ENCODE results near the gene SCARF2. TPM values are rescaled to one million over a fixed set of nuclear protein-coding genes. Genes with fewer than 3 reads are reported as not detected.

Gene SCARF2
- total and polyA plus RNA-seq, 9 donors, result 8.9 to 22.9 (median 19.7) TPM

GRCh38 chr22:20401376-20402014 is 36.1 kb downstream of the SCARF2 start:
- no peak for DNase-seq
- H3K36me3 ChIP-seq (ENCODE audit: control insufficient read depth, insufficient read depth, low read length), result peaks cover 49% of the 10 kb centered on the region
- no peak overlapping the region for H3K4me3 ChIP-seq (ENCODE audit: low read length)
- H3K27me3 ChIP-seq (ENCODE audit: control insufficient read depth, insufficient read depth, low read length), result no peaks in the 10 kb centered on the region
- no peaks in the 10 kb centered on the region for H3K9me3 ChIP-seq (replicated peaks; ENCODE audit: control insufficient read depth, low read depth, low read length)
- no peak overlapping the region for H3K27ac ChIP-seq (ENCODE audit: low read length)
- 89% methylated on average over 10 of the region's 13 CpGs for WGBS (ENCODE audit: insufficient coverage)
- H3K4me1 ChIP-seq (ENCODE audit: control insufficient read depth, insufficient read depth, low read length), result no peaks in the 10 kb centered on the region

GRCh38 chr22:20400606-20401375 is 36.8 kb downstream of the SCARF2 start:
- Histone ChIP-seq H3K9me3 (replicated peaks; ENCODE audit: control insufficient read depth, low read depth, low read length) (no peaks in the 10 kb centered on the region), H3K4me3 (ENCODE audit: low read length) (no peak overlapping the region), H3K36me3 (ENCODE audit: control insufficient read depth, insufficient read depth, low read length) (peaks cover 42% of the 10 kb centered on the region), H3K4me1 (ENCODE audit: control insufficient read depth, insufficient read depth, low read length) (peaks cover under 1% of the 10 kb centered on the region), H3K27ac (ENCODE audit: low read length) (no peak overlapping the region), H3K27me3 (ENCODE audit: control insufficient read depth, insufficient read depth, low read length) (no peaks in the 10 kb centered on the region)
- 83% methylated on average over 11 of the region's 15 CpGs for WGBS (ENCODE audit: insufficient coverage)
- DNase-seq, result no peak

GRCh38 chr22:20399866-20400605 is 37.6 kb downstream of the SCARF2 start:
- WGBS (ENCODE audit: insufficient coverage), result no CpG with 5 or more reads among the region's 4 CpGs
- Histone ChIP-seq H3K4me1 (ENCODE audit: control insufficient read depth, insufficient read depth, low read length) (peaks cover 8% of the 10 kb centered on the region), H3K9me3 (replicated peaks; ENCODE audit: control insufficient read depth, low read depth, low read length) (no peaks in the 10 kb centered on the region), H3K27me3 (ENCODE audit: control insufficient read depth, insufficient read depth, low read length) (no peaks in the 10 kb centered on the region), H3K36me3 (ENCODE audit: control insufficient read depth, insufficient read depth, low read length) (peaks cover 40% of the 10 kb centered on the region), H3K4me3 (ENCODE audit: low read length) (no peak overlapping the region), H3K27ac (ENCODE audit: low read length) (no peak overlapping the region)
- no peak for DNase-seq

- Histone ChIP-seq H3K27ac (ENCODE audit: low read length) (no peak overlapping the region), H3K9me3 (replicated peaks; ENCODE audit: control insufficient read depth, low read depth, low read length) (no peaks in the 10 kb centered on the region), H3K36me3 (ENCODE audit: control insufficient read depth, insufficient read depth, low read length) (peaks cover 34% of the 10 kb centered on the region), H3K4me1 (ENCODE audit: control insufficient read depth, insufficient read depth, low read length) (peaks cover 18% of the 10 kb centered on the region), H3K27me3 (ENCODE audit: control insufficient read depth, insufficient read depth, low read length) (no peaks in the 10 kb centered on the region), H3K4me3 (ENCODE audit: low read length) (no peak overlapping the region)
- WGBS (ENCODE audit: insufficient coverage), result no CpG with 5 or more reads among the region's 5 CpGs
- DNase-seq, result no peak
Measured at GRCh38 chr22:20398420-20398819, 39.2 kb downstream of the SCARF2 start.

GRCh38 chr22:20397498-20397897 is 40.1 kb downstream of the SCARF2 start:
- no peak overlapping the region for H3K4me3 ChIP-seq (ENCODE audit: low read length)

GRCh38 chr22:20396639-20397038 is 41.0 kb downstream of the SCARF2 start:
- Histone ChIP-seq H3K36me3 (ENCODE audit: control insufficient read depth, insufficient read depth, low read length) (peaks cover 20% of the 10 kb centered on the region), H3K27me3 (ENCODE audit: control insufficient read depth, insufficient read depth, low read length) (no peaks in the 10 kb centered on the region), H3K4me3 (ENCODE audit: low read length) (no peak overlapping the region), H3K4me1 (ENCODE audit: control insufficient read depth, insufficient read depth, low read length) (peaks cover 22% of the 10 kb centered on the region), H3K9me3 (replicated peaks; ENCODE audit: control insufficient read depth, low read depth, low read length) (no peaks in the 10 kb centered on the region), H3K27ac (ENCODE audit: low read length) (no peak overlapping the region)
- DNase-seq, result no peak
- 33% methylated on average over 1 of the region's 1 CpG for WGBS (ENCODE audit: insufficient coverage)

More at GRCh38 chr22:20397498-20397897, 40.1 kb downstream of the SCARF2 start:
- H3K27me3 ChIP-seq (ENCODE audit: control insufficient read depth, insufficient read depth, low read length), result no peaks in the 10 kb centered on the region
- peaks cover 22% of the 10 kb centered on the region for H3K4me1 ChIP-seq (ENCODE audit: control insufficient read depth, insufficient read depth, low read length)
- no peaks in the 10 kb centered on the region for H3K9me3 ChIP-seq (replicated peaks; ENCODE audit: control insufficient read depth, low read depth, low read length)
- no peak for DNase-seq
- no CpG with 5 or more reads among the region's 2 CpGs for WGBS (ENCODE audit: insufficient coverage)
- peaks cover 27% of the 10 kb centered on the region for H3K36me3 ChIP-seq (ENCODE audit: control insufficient read depth, insufficient read depth, low read length)
- no peak overlapping the region for H3K27ac ChIP-seq (ENCODE audit: low read length)

- Histone ChIP-seq H3K36me3 (ENCODE audit: control insufficient read depth, insufficient read depth, low read length) (peaks cover 14% of the 10 kb centered on the region), H3K27ac (ENCODE audit: low read length) (no peak overlapping the region), H3K4me1 (ENCODE audit: control insufficient read depth, insufficient read depth, low read length) (peaks cover 22% of the 10 kb centered on the region), H3K27me3 (ENCODE audit: control insufficient read depth, insufficient read depth, low read length) (no peaks in the 10 kb centered on the region), H3K9me3 (replicated peaks; ENCODE audit: control insufficient read depth, low read depth, low read length) (no peaks in the 10 kb centered on the region), H3K4me3 (ENCODE audit: low read length) (no peak overlapping the region)
- DNase-seq, result no peak
- 36% methylated on average over 1 of the region's 2 CpGs for WGBS (ENCODE audit: insufficient coverage)
Measured at GRCh38 chr22:20395907-20396287, 41.7 kb downstream of the SCARF2 start.

- DNase-seq, result no peak
- Histone ChIP-seq H3K9me3 (replicated peaks; ENCODE audit: control insufficient read depth, low read depth, low read length) (no peaks in the 10 kb centered on the region), H3K27me3 (ENCODE audit: control insufficient read depth, insufficient read depth, low read length) (no peaks in the 10 kb centered on the region), H3K36me3 (ENCODE audit: control insufficient read depth, insufficient read depth, low read length) (peaks cover 8% of the 10 kb centered on the region), H3K4me1 (ENCODE audit: control insufficient read depth, insufficient read depth, low read length) (peaks cover 22% of the 10 kb centered on the region), H3K27ac (ENCODE audit: low read length) (no peak overlapping the region), H3K4me3 (ENCODE audit: low read length) (no peak overlapping the region)
- 64% methylated on average over 14 of the region's 20 CpGs for WGBS (ENCODE audit: insufficient coverage)
Measured at GRCh38 chr22:20395181-20395906, 42.3 kb downstream of the SCARF2 start.

- H3K27me3 ChIP-seq (ENCODE audit: control insufficient read depth, insufficient read depth, low read length), result no peaks in the 10 kb centered on the region
- DNase-seq, result peak; percentile 97
- H3K9me3 ChIP-seq (replicated peaks; ENCODE audit: control insufficient read depth, low read depth, low read length), result no peaks in the 10 kb centered on the region
- H3K36me3 ChIP-seq (ENCODE audit: control insufficient read depth, insufficient read depth, low read length), result peaks cover 3% of the 10 kb centered on the region
- peaks cover 22% of the 10 kb centered on the region for H3K4me1 ChIP-seq (ENCODE audit: control insufficient read depth, insufficient read depth, low read length)
- WGBS (ENCODE audit: insufficient coverage), result 1% methylated on average over 68 of the region's 71 CpGs
- peak within 1 kb of the TSS; percentile 91 for H3K4me3 ChIP-seq (ENCODE audit: low read length)
- H3K27ac ChIP-seq (ENCODE audit: low read length), result peak within 1 kb of the TSS; percentile 91
Measured at GRCh38 chr22:20393705-20394476, 43.7 kb downstream of the SCARF2 start, which contains the start of gene ZNF74. Gene ZNF74, plus strand, starts transcription at chr22:20394151. Its CDS starts 478 bp downstream, at chr22:20394629.

Measured in muscle of leg (tissue), 11 donors.